CD4-positive, CD25-positive, alpha-beta regulatory T cell (primary cell): ENCODE results near the gene LIMK2. TPM values are rescaled to one million over a fixed set of nuclear protein-coding genes. Genes with fewer than 3 reads are reported as not detected.

ENCODE experiments used
- ATAC-seq, 2 donors: fragments of 150-1000 bp; cut with Tn5 transposase; one replicate each; pipeline ENCODE4 v1.10.0; 2021; ENCODE audit warnings: low read depth in 2 of 2, moderate number of reproducible peaks in 2 of 2, moderate library complexity in 1 of 2
- DNase-seq, 3 donors: peaks; one replicate each; pipeline versions ENCODE4 v3.0.0 to v3.0.0-alpha.2; 2012 to 2022; ENCODE audit warnings: mixed read lengths in 1 of 3
- H3K27ac ChIP-seq: one replicate; pipeline ENCODE4 v1.7.0; 2013; ENCODE audit warnings: mild to moderate bottlenecking, low read length; ENCODE audit not compliant: insufficient read depth, poor library complexity, severe bottlenecking
- H3K27me3 ChIP-seq: one replicate; pipeline ENCODE4 v1.7.0; 2013; ENCODE audit warnings: low read length; ENCODE audit not compliant: control insufficient read depth, insufficient read depth
- H3K36me3 ChIP-seq: one replicate; pipeline ENCODE4 v1.7.0; 2013; ENCODE audit warnings: mild to moderate bottlenecking, low read length, moderate library complexity; ENCODE audit not compliant: control insufficient read depth, insufficient read depth
- H3K4me1 ChIP-seq: 2 replicates; pipeline ENCODE4 v1.7.0; 2013; ENCODE audit warnings: mild to moderate bottlenecking, low read length; ENCODE audit not compliant: insufficient read depth, control insufficient read depth, poor library complexity, severe bottlenecking
- H3K4me3 ChIP-seq: one replicate; pipeline ENCODE4 v1.7.0; 2013; ENCODE audit warnings: low read depth, mild to moderate bottlenecking, low read length, moderate library complexity
- H3K9me3 ChIP-seq, 2 experiments: 1 replicate in 1 of 2; 2 replicates in 1 of 2; pipeline ENCODE4 v1.7.0; 2013; ENCODE audit warnings: low read length in 2 of 2, mild to moderate bottlenecking in 1 of 2, moderate library complexity in 1 of 2; ENCODE audit not compliant: control insufficient read depth in 2 of 2
- H3K27ac Mint-ChIP-seq, 3 donors: one replicate each; pipeline ENCODE4 v1.8.0; 2020 to 2022; ENCODE audit warnings: mild to moderate bottlenecking in 3 of 3, mixed read lengths in 3 of 3, moderate library complexity in 2 of 3
- H3K27me3 Mint-ChIP-seq: one replicate; pipeline ENCODE4 v1.8.0; 2022; ENCODE audit warnings: mild to moderate bottlenecking, mixed read lengths
- H3K36me3 Mint-ChIP-seq: one replicate; pipeline ENCODE4 v1.8.0; 2020; ENCODE audit warnings: mixed read lengths
- H3K4me1 Mint-ChIP-seq, 4 donors: one replicate each; pipeline ENCODE4 v1.8.0; 2020 to 2022; ENCODE audit warnings: mixed read lengths in 4 of 4, mild to moderate bottlenecking in 1 of 4
- H3K4me3 Mint-ChIP-seq, 4 donors: one replicate each; pipeline ENCODE4 v1.8.0; 2020 to 2022; ENCODE audit warnings: mild to moderate bottlenecking in 4 of 4, mixed read lengths in 4 of 4, moderate library complexity in 3 of 4
- H3K9me3 Mint-ChIP-seq, 7 donors: one replicate each; pipeline ENCODE4 v1.8.0; 2020 to 2022; ENCODE audit warnings: mixed read lengths in 7 of 7, mild to moderate bottlenecking in 3 of 7, moderate library complexity in 2 of 7
- polyA plus RNA-seq, 4 donors: library from polyadenylated mRNA; unstranded; fragments of 300-500 nt; fragmentation: Illumina TruSeq; gene quantifications; one replicate each; pipeline ENCODE4 v1.2.3, GENCODE V29; 2021
- total RNA-seq: library from RNA; stranded (reverse); gene quantifications from one replicate; pipeline ENCODE4 v1.2.3, GENCODE V29; 2022

LIMK2 gene
- total and polyA plus RNA-seq, 5 donors from 2014 or later = 22.4 to 42.4 (median 26.5) TPM

- H3K4me3 Mint-ChIP-seq = peak overlapping the region; percentile 95 to 99 (median 98)
- H3K9me3 Mint-ChIP-seq = peaks cover 0 to 5% (median 1%) of the 10 kb centered on the region in 7 donors
- DNase-seq (peak in 1 of 3 donors; percentile 58), ATAC-seq (no peak)
- H3K27ac ChIP-seq = peak overlapping the region; percentile 99
- H3K4me1 ChIP-seq = peaks cover 70% of the 10 kb centered on the region
- peak overlapping the region; percentile 98 to 99 (median 99) for H3K27ac Mint-ChIP-seq
- H3K27me3 ChIP-seq = no peaks in the 10 kb centered on the region
- H3K36me3 ChIP-seq = peaks cover 26% of the 10 kb centered on the region
- H3K4me1 Mint-ChIP-seq = peaks cover 22 to 72% (median 54%) of the 10 kb centered on the region in 4 donors
- no peaks in the 10 kb centered on the region for H3K9me3 ChIP-seq
- H3K4me3 ChIP-seq = peak overlapping the region; percentile 100
- peaks cover 20% of the 10 kb centered on the region for H3K27me3 Mint-ChIP-seq
- peaks cover 50% of the 10 kb centered on the region for H3K36me3 Mint-ChIP-seq
These were observed 79.6 kb downstream of the LIMK2 start for GRCh38 chr22:31291481-31292235.

GRCh38 chr22:31292236-31292989 is 80.3 kb downstream of the LIMK2 start, which contains the start of gene PIK3IP1:
Gene PIK3IP1, minus strand, starts transcription at chr22:31292488. Its CDS starts 144 bp downstream, at chr22:31292344.
- Histone ChIP-seq H3K9me3 (no peaks in the 10 kb centered on the region), H3K4me3 (peak within 1 kb of the TSS; percentile 100), H3K36me3 (peaks cover 25% of the 10 kb centered on the region), H3K27me3 (no peaks in the 10 kb centered on the region), H3K27ac (peak within 1 kb of the TSS; percentile 99), H3K4me1 (peaks cover 69% of the 10 kb centered on the region)
- peak within 1 kb of the TSS; percentile 98 to 99 (median 99) for H3K27ac Mint-ChIP-seq
- DNase-seq = peak; percentile 74 to 95 (median 86)
- peak within 1 kb of the TSS; percentile 95 to 99 (median 98) for H3K4me3 Mint-ChIP-seq
- H3K9me3 Mint-ChIP-seq = peaks cover 0 to 5% (median 1%) of the 10 kb centered on the region in 7 donors
- peak; percentile 41 to 44 for ATAC-seq
- H3K36me3 Mint-ChIP-seq = peaks cover 50% of the 10 kb centered on the region
- peaks cover 27 to 73% (median 58%) of the 10 kb centered on the region in 4 donors for H3K4me1 Mint-ChIP-seq
- H3K27me3 Mint-ChIP-seq = peaks cover 20% of the 10 kb centered on the region

GRCh38 chr22:31295360-31295759 is 83.3 kb downstream of the LIMK2 start:
- peak overlapping the region; percentile 75 to 88 (median 84) for H3K4me3 Mint-ChIP-seq
- H3K9me3 ChIP-seq = no peaks in the 10 kb centered on the region
- peaks cover 4% of the 10 kb centered on the region for H3K36me3 ChIP-seq
- H3K27ac Mint-ChIP-seq = peak overlapping the region; percentile 79 to 98 (median 89)
- peaks cover 0 to 5% (median 0%) of the 10 kb centered on the region in 7 donors for H3K9me3 Mint-ChIP-seq
- H3K27me3 Mint-ChIP-seq = peaks cover 15% of the 10 kb centered on the region
- ATAC-seq = no peak
- peaks cover 33% of the 10 kb centered on the region for H3K36me3 Mint-ChIP-seq
- DNase-seq = peak in 1 of 3 donors; percentile 44
- H3K27me3 ChIP-seq = no peaks in the 10 kb centered on the region
- H3K4me3 ChIP-seq = peak overlapping the region; percentile 86
- H3K27ac ChIP-seq = peak overlapping the region; percentile 99
- H3K4me1 Mint-ChIP-seq = peaks cover 32 to 68% (median 56%) of the 10 kb centered on the region in 4 donors
- H3K4me1 ChIP-seq = peaks cover 45% of the 10 kb centered on the region

GRCh38 chr22:31295831-31296657 is 83.9 kb downstream of the LIMK2 start:
- Histone ChIP-seq H3K9me3 (no peaks in the 10 kb centered on the region), H3K4me1 (peaks cover 50% of the 10 kb centered on the region), H3K27ac (peak overlapping the region; percentile 99), H3K4me3 (peak overlapping the region; percentile 86), H3K27me3 (no peaks in the 10 kb centered on the region), H3K36me3 (peaks cover 4% of the 10 kb centered on the region)
- DNase-seq = no peak
- Mint-ChIP-seq H3K4me3 (peak overlapping the region; percentile 75 to 88 (median 84)), H3K36me3 (peaks cover 33% of the 10 kb centered on the region), H3K9me3 (peaks cover 0 to 5% (median 0%) of the 10 kb centered on the region in 7 donors), H3K27ac (peak overlapping the region; percentile 79 to 98 (median 89)), H3K4me1 (peaks cover 37 to 73% (median 59%) of the 10 kb centered on the region in 4 donors), H3K27me3 (peaks cover 12% of the 10 kb centered on the region)
- no peak for ATAC-seq

GRCh38 chr22:31300896-31301295 is 88.8 kb downstream of the LIMK2 start:
- H3K27me3 Mint-ChIP-seq = no peaks in the 10 kb centered on the region
- no peak for ATAC-seq
- peaks cover 20% of the 10 kb centered on the region for H3K36me3 ChIP-seq
- peak overlapping the region in 1 of 4 donors; percentile 70 for H3K4me3 Mint-ChIP-seq
- H3K27ac Mint-ChIP-seq = no peak overlapping the region
- no peak overlapping the region for H3K4me3 ChIP-seq
- peaks cover 30% of the 10 kb centered on the region for H3K36me3 Mint-ChIP-seq
- H3K27me3 ChIP-seq = no peaks in the 10 kb centered on the region
- H3K9me3 Mint-ChIP-seq = peaks cover 0 to 1% (median 0%) of the 10 kb centered on the region in 7 donors
- no peak for DNase-seq
- peaks cover 44 to 78% (median 56%) of the 10 kb centered on the region in 4 donors for H3K4me1 Mint-ChIP-seq
- H3K9me3 ChIP-seq = no peaks in the 10 kb centered on the region
- H3K4me1 ChIP-seq = peaks cover 43% of the 10 kb centered on the region
- H3K27ac ChIP-seq = no peak overlapping the region

GRCh38 chr22:31302006-31302405 is 89.9 kb downstream of the LIMK2 start:
- ATAC-seq (no peak), DNase-seq (no peak)
- peaks cover 20% of the 10 kb centered on the region for H3K36me3 ChIP-seq
- peak overlapping the region; percentile 10 for H3K4me3 ChIP-seq
- Mint-ChIP-seq H3K27me3 (no peaks in the 10 kb centered on the region), H3K4me3 (peak overlapping the region in 1 of 4 donors; percentile 26), H3K4me1 (peaks cover 41 to 78% (median 55%) of the 10 kb centered on the region in 4 donors), H3K27ac (peak overlapping the region in 2 of 3 donors; percentile 52 to 55), H3K36me3 (peaks cover 30% of the 10 kb centered on the region), H3K9me3 (peaks cover 0 to 1% (median 0%) of the 10 kb centered on the region in 7 donors)
- H3K9me3 ChIP-seq = no peaks in the 10 kb centered on the region
- H3K27ac ChIP-seq = no peak overlapping the region
- peaks cover 43% of the 10 kb centered on the region for H3K4me1 ChIP-seq
- no peaks in the 10 kb centered on the region for H3K27me3 ChIP-seq

- Histone ChIP-seq H3K27me3 (no peaks in the 10 kb centered on the region), H3K4me1 (peaks cover 44% of the 10 kb centered on the region), H3K9me3 (no peaks in the 10 kb centered on the region), H3K4me3 (peak overlapping the region; percentile 10), H3K27ac (no peak overlapping the region), H3K36me3 (peaks cover 20% of the 10 kb centered on the region)
- peaks cover 30% of the 10 kb centered on the region for H3K36me3 Mint-ChIP-seq
- peak overlapping the region in 1 of 3 donors; percentile 16 for H3K27ac Mint-ChIP-seq
- H3K4me3 Mint-ChIP-seq = no peak overlapping the region
- no peak for DNase-seq
- peaks cover 0 to 1% (median 0%) of the 10 kb centered on the region in 7 donors for H3K9me3 Mint-ChIP-seq
- peaks cover 41 to 77% (median 58%) of the 10 kb centered on the region in 4 donors for H3K4me1 Mint-ChIP-seq
- H3K27me3 Mint-ChIP-seq = no peaks in the 10 kb centered on the region
- ATAC-seq = no peak
These were observed 90.4 kb downstream of the LIMK2 start for GRCh38 chr22:31302537-31302936.
